UCSD-AML1 (cell line): Measurements from ENCODE around the gene GNB5.

ENCODE experiments used
- DNase-seq: peaks from one replicate; lab custom pipeline; 2025; ENCODE audit not compliant: unreplicated experiment; lab: John Stamatoyannopoulos, UW

Gene GNB5

GRCh38 chr15:52208306-52208946 lies 17.2 kb upstream of the GNB5 start:
- peak; percentile 73 for DNase-seq

DNA sequence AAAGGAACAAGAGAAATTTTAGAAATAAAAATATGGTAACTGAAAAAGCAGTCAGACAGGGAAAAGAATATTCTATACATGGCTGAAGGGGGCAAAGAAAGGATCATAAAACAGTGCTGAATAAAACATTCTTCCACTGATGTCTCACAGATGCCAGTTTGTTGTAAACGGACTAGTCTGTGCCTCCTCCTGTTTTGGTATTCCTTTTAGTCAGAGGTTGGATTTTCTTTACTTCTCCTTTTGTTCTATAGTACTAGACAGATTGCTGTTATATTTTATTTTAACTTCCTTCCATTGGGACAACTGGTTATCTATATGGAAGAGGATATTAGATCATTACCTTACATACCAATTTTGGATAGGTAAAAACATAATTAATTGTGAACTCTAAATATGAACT lies 16.0 kb upstream of the GNB5 start:
- no peak for DNase-seq

DNA sequence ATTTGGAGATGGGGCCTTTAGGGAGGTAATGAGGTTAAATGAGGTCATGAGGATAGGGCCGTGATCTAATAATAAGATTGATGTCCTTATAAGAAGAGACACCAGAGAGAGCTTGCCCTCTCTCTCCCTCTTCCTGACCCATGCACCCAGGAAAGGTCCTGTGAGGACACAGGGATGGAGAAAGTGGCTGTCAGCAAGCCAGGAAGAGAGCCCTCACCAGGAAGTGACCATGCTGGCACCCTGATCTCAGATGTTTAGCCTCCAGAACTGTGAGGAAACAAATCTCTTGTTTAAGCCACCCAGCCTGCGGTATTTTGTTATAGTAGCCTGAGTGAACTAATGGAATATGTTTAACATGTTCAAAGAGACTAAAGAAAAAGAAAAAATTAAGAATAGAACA lies 15.3 kb upstream of the GNB5 start:
- no peak for DNase-seq

- no peak for DNase-seq
Measured at GRCh38 chr15:52204657-52205056, 13.5 kb upstream of the GNB5 start.

DNA sequence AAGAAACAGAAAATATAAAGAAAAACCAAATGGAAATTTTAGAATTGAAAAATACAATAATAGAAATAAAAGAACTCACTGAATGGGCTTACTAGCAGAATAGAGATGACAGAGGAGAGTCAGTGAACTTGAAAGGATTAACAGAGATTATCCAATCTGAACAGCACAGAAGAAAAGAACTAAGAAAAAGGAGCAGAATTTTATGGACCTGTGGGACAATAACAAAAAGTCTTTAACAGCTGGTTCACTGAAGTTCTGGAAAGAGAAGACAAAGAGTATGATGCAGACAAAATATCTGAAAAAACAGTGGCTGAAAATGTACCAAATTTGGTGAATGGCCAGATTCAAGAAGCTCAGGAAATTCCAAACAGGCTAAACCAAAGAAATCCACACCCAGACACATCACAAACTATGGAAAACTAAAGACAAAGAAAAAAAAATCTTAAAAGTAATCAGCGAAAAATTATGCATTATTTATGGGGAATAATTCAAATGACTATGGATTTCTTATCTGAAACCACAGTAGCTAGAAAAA lies 9.7 kb upstream of the GNB5 start:
- DNase-seq, result no peak

DNA sequence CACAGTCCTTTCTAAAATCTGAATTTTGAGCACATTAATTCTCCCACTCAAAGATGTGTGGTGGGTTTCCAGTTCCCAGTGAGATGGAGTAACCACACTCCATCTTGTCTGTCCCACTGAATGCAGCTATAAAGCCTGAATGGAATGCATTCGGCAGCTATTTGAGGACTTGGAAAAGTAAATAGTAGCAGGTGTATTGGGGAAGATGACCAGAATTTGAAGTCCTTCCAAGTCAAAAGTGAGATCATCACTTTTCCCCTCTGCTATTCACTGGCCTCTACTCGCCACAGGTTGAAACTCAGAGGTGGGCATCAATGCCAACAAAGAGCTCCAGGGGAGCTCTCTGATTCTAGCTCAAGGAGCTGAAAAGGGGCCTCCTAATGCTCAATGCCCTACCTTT lies 8.1 kb upstream of the GNB5 start:
- no peak for DNase-seq

DNA sequence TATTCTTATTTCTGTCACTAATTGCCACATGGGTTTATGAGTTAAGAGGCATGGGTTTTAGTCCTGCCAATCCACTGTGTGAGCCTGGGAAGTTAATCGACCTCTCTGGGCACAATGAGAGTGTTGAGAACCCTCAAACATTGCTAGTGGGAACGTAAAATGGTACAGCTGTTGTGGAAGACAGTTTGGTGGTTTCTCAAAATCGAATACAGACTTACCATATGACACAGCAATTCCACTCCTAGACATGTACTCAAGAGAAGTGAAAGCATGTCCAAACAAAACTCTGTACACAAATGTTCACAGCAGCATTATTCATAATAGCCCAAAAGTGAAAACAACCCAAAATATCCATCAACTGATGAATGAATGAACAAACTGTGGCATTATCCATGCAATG lies 5.7 kb upstream of the GNB5 start:
- no peak for DNase-seq

GRCh38 chr15:52193791-52194190 lies 2.6 kb upstream of the GNB5 start:
- no peak for DNase-seq

DNA sequence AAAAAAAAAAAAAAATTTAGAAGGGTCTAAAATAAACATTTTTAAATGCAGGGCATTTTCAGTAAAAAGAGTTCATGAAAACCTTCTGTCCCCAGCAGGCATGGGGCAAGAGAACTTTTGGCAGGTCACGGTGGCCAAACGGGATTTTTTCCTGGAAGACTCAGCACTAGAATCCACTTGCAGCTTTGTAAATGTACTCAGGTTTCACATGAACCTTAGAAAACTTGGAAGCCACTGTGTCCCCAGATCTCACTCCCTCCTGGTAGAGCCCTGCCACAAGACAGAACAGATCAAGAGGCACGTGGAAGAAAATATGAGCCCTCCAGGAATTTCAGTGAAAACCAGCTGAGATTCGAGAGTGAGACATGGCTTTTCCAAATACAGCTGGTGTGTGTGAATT lies 2.1 kb upstream of the GNB5 start:
- no peak for DNase-seq

- DNase-seq, result no peak
Measured at GRCh38 chr15:52186651-52187486, 4.3 kb downstream of the GNB5 start.

GRCh38 chr15:52185151-52185561 lies 6.0 kb downstream of the GNB5 start:
- no peak for DNase-seq

DNA sequence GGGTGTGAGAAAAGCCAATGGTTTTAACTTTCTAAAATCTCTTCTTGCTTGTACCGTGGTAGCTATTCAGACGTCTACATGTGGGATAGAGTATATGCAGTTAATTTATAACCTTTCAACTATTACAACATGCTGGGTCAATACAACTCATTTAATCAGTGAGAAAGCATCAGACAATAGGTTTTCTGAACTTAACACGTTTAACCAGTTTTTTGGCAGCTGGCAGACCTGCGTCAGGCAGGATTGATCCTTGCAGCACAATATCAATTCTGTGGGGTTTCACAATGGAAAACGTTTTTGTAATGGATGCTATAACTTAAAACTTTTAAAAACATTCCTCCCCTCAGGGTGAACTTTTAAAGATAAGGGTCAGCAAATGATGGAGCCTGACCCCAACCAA lies 6.5 kb downstream of the GNB5 start:
- DNase-seq, result no peak

GRCh38 chr15:52183562-52184173 lies 7.5 kb downstream of the GNB5 start:
- DNase-seq, result no peak

GRCh38 chr15:52181938-52182780 lies 9.0 kb downstream of the GNB5 start:
- peak; percentile 26 for DNase-seq

DNA sequence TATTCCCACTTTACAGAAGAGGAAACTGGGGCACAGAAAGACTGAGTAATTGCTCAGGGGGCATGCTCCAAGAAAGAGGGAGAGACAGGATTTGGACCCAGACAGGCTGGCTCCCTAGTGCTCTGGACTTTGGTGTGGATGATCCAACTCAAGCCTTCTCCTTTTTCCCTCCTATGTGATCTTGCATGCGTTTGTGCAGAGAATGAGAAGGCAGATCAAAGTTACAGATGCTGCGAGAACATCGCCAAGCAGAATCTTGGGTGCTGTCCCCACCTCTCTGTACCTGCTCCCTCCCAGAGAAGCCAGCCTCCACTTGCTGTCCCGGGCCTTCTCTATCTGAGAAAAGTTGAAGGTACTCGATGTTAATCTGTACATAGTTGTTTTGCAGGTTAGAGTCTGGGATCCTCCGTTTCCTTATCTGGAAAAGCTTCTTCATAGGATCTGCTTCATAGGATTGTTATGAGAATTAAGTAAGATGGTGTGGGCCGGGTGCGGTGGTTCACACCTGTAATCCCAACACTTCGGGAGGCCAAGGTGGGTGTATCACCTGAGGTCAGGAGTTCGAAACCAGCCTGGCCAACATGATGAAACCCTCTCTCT lies 10.2 kb downstream of the GNB5 start:
- no peak for DNase-seq

- DNase-seq, result no peak
Measured at GRCh38 chr15:52180196-52180835, 10.9 kb downstream of the GNB5 start.

- peak; percentile 80 for DNase-seq
Measured at GRCh38 chr15:52179278-52180195, 11.7 kb downstream of the GNB5 start.

GRCh38 chr15:52178765-52179164 lies 12.4 kb downstream of the GNB5 start:
- DNase-seq, result no peak

DNA sequence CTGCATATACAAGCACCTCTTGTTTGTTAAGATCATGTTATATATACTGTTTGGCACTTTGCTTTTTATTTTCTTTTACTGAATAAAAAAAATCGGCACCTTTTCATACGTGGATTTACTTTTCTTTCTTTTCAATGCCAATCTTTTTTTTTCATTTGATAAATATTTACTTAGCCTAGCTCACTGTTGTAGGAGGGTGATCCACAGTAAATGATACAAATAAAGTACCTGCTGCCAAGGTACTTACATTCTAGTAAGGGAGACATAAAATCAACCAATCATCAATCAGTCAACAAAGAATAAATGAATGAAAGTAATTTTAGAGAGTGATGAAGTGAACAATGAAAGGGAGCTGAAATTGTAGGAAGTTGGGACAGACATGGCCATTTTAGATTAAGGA lies 18.3 kb downstream of the GNB5 start:
- DNase-seq, result no peak
